OCI-LY3 (cell line): ENCODE results near the gene CPT1C.

ENCODE experiments used
- H2AFZ ChIP-seq: fragments of 200-600, 300-600 bp; shearing (Covaris generic); 2 replicates; pipeline ENCODE4 v1.6.0; 2014; ENCODE audit warnings: antibody characterized with exemption, low read depth, low read length
- H3K27ac ChIP-seq: fragments of 200-600, 300-600 bp; sonication (generic); 2 replicates; pipeline ENCODE4 v1.5.1; 2014; ENCODE audit warnings: mild to moderate bottlenecking, low read length, moderate library complexity, mixed read lengths
- H3K27me3 ChIP-seq: fragments of 200-600, 300-600 bp; sonication (generic); 2 replicates; pipeline ENCODE4 v1.6.1; 2014; ENCODE audit warnings: low read depth, low read length, mixed read lengths
- H3K36me3 ChIP-seq: fragments of 200-600, 300-600 bp; sonication (generic); replicated peaks from 2 replicates; pipeline ENCODE3; 2014; ENCODE audit warnings: low read depth, low read length, mixed read lengths
- H3K4me1 ChIP-seq: fragments of 300-600, 200-600 bp; sonication (generic); 2 replicates; pipeline ENCODE4 v1.6.1; 2014; ENCODE audit warnings: low read length, mixed read lengths
- H3K4me2 ChIP-seq: fragments of 200-600, 300-600 bp; sonication (generic); 2 replicates; pipeline ENCODE4 v1.6.1; 2014; ENCODE audit warnings: low read length, mixed read lengths
- H3K4me3 ChIP-seq: fragments of 300-600, 200-600 bp; sonication (generic); 2 replicates; pipeline ENCODE4 v1.5.1; 2014; ENCODE audit warnings: antibody characterized with exemption, mild to moderate bottlenecking, low read length, moderate library complexity
- H3K79me2 ChIP-seq: fragments of 300-600, 200-600 bp; shearing (Covaris generic); 2 replicates; pipeline ENCODE4 v1.6.1; 2014; ENCODE audit warnings: mild to moderate bottlenecking, low read length, mixed read lengths
- H3K9ac ChIP-seq: fragments of 300-600, 200-600 bp; shearing (Covaris generic); 2 replicates; pipeline ENCODE4 v1.6.0; 2014; ENCODE audit warnings: mild to moderate bottlenecking, low read length, moderate library complexity
- H3K9me3 ChIP-seq: fragments of 200-600, 300-600 bp; shearing (Covaris generic); 2 replicates; pipeline ENCODE4 v1.6.1; 2014; ENCODE audit warnings: low read length, mixed read lengths; ENCODE audit not compliant: insufficient read depth
- H4K20me1 ChIP-seq: fragments of 200-600, 300-600 bp; sonication (generic); 2 replicates; pipeline ENCODE4 v1.6.1; 2016; ENCODE audit warnings: low read length, mixed read lengths; ENCODE audit not compliant: insufficient read depth
- EZH2phosphoT487 ChIP-seq: fragments of 200-600 bp; shearing (Covaris generic); IDR thresholded peaks from 2 replicates; pipeline ENCODE4 v1.6.1; 2018; ENCODE audit warnings: antibody characterized with exemption, mixed run types, low read depth
- TF ChIP-seq, protein P1 (sequence below): fragments of 200-600, 300-600 bp; sonication (generic); IDR thresholded peaks from 2 replicates; pipeline ENCODE4 v1.5.1; 2014; ENCODE audit warnings: antibody characterized with exemption, low read length, low read depth

The CPT1C gene

DNA sequence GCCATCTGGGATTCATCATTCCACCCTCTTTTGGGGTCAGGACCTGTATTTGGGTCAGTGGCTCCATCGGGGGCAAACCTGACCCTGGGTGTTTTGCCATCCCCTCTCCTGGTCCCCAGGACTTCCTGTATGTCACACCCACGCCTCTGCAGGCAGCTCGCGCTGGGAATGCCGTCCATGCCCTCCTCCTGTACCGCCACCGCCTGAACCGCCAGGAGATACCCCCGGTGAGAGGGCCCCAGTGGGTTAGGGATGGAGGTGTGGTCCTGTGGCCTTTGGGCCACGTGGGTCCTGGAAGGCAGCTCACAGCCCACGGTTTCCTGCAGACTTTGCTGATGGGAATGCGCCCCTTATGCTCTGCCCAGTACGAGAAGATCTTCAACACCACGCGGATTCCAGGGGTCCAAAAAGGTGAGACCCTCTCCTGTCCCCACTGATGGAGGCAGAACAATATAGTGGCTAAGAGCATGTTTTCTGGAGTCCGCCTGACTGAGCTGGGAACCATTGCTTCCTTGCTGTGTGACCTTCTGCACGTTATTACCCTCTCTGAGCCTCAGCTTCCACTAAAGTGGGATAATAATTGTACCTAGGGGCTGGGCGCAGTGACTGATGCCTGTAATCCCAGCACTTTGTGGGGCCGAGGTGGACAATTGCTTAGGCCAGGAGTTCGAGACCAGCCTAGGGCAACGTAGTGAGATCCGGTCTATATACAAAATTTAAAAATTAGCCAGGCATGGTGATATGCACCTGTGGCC lies 14.1 kb downstream of the CPT1C start:
- Histone ChIP-seq H3K36me3 (no peaks in the 10 kb centered on the region), H3K27ac (no peak overlapping the region), H3K27me3 (no peaks in the 10 kb centered on the region), H3K9me3 (no peaks in the 10 kb centered on the region), H3K4me1 (no peaks in the 10 kb centered on the region), H3K79me2 (no peaks in the 10 kb centered on the region), H3K9ac (no peak overlapping the region), H2AFZ (no peak overlapping the region), H3K4me2 (no peak overlapping the region), H3K4me3 (no peak overlapping the region), H4K20me1 (no peaks in the 10 kb centered on the region)
- TF ChIP-seq EZH2phosphoT487, result no peak
- TF ChIP-seq, protein P1, sequence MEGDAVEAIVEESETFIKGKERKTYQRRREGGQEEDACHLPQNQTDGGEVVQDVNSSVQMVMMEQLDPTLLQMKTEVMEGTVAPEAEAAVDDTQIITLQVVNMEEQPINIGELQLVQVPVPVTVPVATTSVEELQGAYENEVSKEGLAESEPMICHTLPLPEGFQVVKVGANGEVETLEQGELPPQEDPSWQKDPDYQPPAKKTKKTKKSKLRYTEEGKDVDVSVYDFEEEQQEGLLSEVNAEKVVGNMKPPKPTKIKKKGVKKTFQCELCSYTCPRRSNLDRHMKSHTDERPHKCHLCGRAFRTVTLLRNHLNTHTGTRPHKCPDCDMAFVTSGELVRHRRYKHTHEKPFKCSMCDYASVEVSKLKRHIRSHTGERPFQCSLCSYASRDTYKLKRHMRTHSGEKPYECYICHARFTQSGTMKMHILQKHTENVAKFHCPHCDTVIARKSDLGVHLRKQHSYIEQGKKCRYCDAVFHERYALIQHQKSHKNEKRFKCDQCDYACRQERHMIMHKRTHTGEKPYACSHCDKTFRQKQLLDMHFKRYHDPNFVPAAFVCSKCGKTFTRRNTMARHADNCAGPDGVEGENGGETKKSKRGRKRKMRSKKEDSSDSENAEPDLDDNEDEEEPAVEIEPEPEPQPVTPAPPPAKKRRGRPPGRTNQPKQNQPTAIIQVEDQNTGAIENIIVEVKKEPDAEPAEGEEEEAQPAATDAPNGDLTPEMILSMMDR, result no peak

DNA sequence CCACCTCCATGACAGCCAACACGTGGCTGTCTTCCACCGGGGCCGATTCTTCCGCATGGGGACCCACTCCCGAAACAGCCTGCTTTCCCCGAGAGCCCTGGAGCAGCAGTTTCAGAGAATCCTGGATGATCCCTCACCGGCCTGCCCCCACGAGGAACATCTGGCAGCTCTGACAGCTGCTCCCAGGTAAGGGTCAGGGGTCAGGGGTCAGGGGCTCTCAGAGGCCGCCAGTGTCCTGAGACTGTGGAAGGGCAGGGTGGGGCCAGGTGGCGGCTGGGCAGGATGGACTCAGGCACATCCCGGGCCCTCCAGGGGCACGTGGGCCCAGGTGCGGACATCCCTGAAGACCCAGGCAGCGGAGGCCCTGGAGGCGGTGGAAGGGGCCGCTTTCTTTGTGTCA lies 15.0 kb downstream of the CPT1C start:
- no peaks in the 10 kb centered on the region for H3K79me2 ChIP-seq
- no peaks in the 10 kb centered on the region for H3K4me1 ChIP-seq
- H3K27ac ChIP-seq, result no peak overlapping the region
- no peak overlapping the region for H3K4me2 ChIP-seq
- H2AFZ ChIP-seq, result no peak overlapping the region
- H3K36me3 ChIP-seq, result no peaks in the 10 kb centered on the region
- TF ChIP-seq, protein P1, result no peak
- no peak for TF ChIP-seq EZH2phosphoT487
- H3K27me3 ChIP-seq, result no peaks in the 10 kb centered on the region
- no peaks in the 10 kb centered on the region for H3K9me3 ChIP-seq
- H3K9ac ChIP-seq, result no peak overlapping the region
- H4K20me1 ChIP-seq, result no peaks in the 10 kb centered on the region
- H3K4me3 ChIP-seq, result no peak overlapping the region

- Histone ChIP-seq H3K4me1 (no peaks in the 10 kb centered on the region), H3K27me3 (no peaks in the 10 kb centered on the region), H3K9ac (no peak overlapping the region), H3K4me2 (no peak overlapping the region), H3K79me2 (no peaks in the 10 kb centered on the region), H3K9me3 (no peaks in the 10 kb centered on the region), H3K36me3 (no peaks in the 10 kb centered on the region), H3K27ac (no peak overlapping the region), H2AFZ (no peak overlapping the region), H4K20me1 (no peaks in the 10 kb centered on the region), H3K4me3 (no peak overlapping the region)
- TF ChIP-seq, protein P1, result no peak
- TF ChIP-seq EZH2phosphoT487, result no peak
These were observed 19.5 kb downstream of the CPT1C start for GRCh38 chr19:49710372-49710951.

DNA sequence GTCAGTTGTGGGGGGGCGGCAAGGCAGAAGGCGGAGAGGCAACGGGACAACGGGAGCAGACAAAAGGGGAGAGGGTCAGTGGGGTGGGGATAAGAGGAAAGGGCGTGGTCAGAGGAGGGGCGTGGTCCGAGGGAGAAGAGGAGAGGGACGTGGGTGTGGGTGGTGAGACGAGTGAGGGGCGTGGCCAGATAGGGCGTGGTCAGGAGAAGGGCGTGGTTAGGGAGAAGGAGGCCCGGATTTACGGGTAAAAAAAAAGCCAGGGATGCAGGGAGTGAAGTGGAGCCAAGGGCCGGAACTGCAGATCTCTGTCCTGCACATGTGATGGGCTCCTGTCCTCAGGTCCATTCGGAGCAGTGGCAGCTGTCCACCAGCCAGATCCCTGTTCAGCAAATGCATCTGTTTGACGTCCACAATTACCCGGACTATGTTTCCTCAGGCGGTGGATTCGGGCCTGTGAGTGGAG lies 21.5 kb downstream of the CPT1C start:
- H3K79me2 ChIP-seq, result no peaks in the 10 kb centered on the region
- no peaks in the 10 kb centered on the region for H4K20me1 ChIP-seq
- H3K9me3 ChIP-seq, result no peaks in the 10 kb centered on the region
- peaks cover 2% of the 10 kb centered on the region; the same call in 1 of the 2 replicates for H3K4me1 ChIP-seq
- H3K9ac ChIP-seq, result no peak overlapping the region
- H2AFZ ChIP-seq, result no peak overlapping the region
- TF ChIP-seq EZH2phosphoT487, result no peak
- TF ChIP-seq, protein P1, result no peak
- no peak overlapping the region for H3K4me2 ChIP-seq
- H3K36me3 ChIP-seq, result no peaks in the 10 kb centered on the region
- no peak overlapping the region for H3K27ac ChIP-seq
- no peaks in the 10 kb centered on the region for H3K27me3 ChIP-seq
- H3K4me3 ChIP-seq, result no peak overlapping the region
